Stomach (tissue), 4 donors: ENCODE results near the gene ATP5MK.

Experiments
- EP300 ChIP-seq: sonication (generic); formaldehyde crosslinking; IDR thresholded peaks from one replicate; pipeline ENCODE4 v1.6.1; 2017; ENCODE audit warnings: antibody characterized with exemption
- POLR2A ChIP-seq, 4 donors: fragments of 450-650 bp; IDR thresholded peaks; one replicate each; pipeline ENCODE4 v1.6.1; 2016; ENCODE audit warnings: antibody characterized with exemption in 4 of 4, control low read depth in 2 of 4, mild to moderate bottlenecking in 1 of 4, moderate library complexity in 1 of 4
- TF ChIP-seq, protein P1 (sequence below), 7 experiments: fragments of 450-650 bp in 4 of 7; fragments of 200-600 bp in 3 of 7; sonication (generic) in 3 of 7; IDR thresholded peaks; one replicate each; pipeline ENCODE4 v1.5.1; 2016 to 2019; ENCODE audit warnings: antibody characterized with exemption in 7 of 7, control low read depth in 2 of 7, mild to moderate bottlenecking in 1 of 7

DNA sequence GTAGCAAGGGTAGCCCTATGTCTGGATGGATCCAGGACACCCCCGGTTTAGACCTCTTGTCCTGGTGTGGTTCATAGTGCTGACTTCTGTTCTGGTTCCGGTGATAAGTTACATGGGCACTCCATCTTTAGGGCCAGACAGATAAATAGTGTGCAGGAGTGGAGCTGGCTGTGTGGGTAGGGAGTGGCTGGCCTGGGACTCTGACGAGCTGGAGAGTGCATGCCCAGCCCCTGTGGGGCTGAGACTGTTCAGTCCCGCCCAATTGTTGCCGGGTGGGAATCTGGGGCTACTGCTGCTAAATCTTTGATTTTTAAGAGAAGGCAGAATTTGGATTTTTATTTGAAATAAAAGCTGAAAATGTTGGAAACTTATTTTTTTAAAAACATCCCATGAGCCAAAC is 27.5 kb upstream of the ATP5MK start:
- TF ChIP-seq, protein P1, sequence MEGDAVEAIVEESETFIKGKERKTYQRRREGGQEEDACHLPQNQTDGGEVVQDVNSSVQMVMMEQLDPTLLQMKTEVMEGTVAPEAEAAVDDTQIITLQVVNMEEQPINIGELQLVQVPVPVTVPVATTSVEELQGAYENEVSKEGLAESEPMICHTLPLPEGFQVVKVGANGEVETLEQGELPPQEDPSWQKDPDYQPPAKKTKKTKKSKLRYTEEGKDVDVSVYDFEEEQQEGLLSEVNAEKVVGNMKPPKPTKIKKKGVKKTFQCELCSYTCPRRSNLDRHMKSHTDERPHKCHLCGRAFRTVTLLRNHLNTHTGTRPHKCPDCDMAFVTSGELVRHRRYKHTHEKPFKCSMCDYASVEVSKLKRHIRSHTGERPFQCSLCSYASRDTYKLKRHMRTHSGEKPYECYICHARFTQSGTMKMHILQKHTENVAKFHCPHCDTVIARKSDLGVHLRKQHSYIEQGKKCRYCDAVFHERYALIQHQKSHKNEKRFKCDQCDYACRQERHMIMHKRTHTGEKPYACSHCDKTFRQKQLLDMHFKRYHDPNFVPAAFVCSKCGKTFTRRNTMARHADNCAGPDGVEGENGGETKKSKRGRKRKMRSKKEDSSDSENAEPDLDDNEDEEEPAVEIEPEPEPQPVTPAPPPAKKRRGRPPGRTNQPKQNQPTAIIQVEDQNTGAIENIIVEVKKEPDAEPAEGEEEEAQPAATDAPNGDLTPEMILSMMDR (IDR thresholded peaks at IDR 0.05) = no peak
- TF ChIP-seq POLR2A (IDR thresholded peaks at IDR 0.05) (no peak), EP300 (no peak)
